ENCODE data around the gene ARID3A. TPM values are rescaled to one million over a fixed set of nuclear protein-coding genes. Genes with fewer than 3 reads are reported as not detected.

Gene ARID3A
- total RNA-seq, 3 donors from 2014 or later (not counting 1 experiment from before 2014, with no cell fraction given): 15.9 to 24.6 (median 24.2) TPM

- ATAC-seq: no peak
- Histone ChIP-seq H3K4me1 (ENCODE audit: control insufficient read depth, insufficient read depth, low read length) (no peaks in the 10 kb centered on the region), H3K27me3 (ENCODE audit: control insufficient read depth, insufficient read depth, low read length) (no peaks in the 10 kb centered on the region), H3K27ac (ENCODE audit: low read length) (no peak overlapping the region), H3K9me3 (ENCODE audit: control insufficient read depth, insufficient read depth, low read length) (no peaks in the 10 kb centered on the region), H3K4me3 (ENCODE audit: low read length) (no peak overlapping the region), H3K36me3 (ENCODE audit: control insufficient read depth, insufficient read depth, low read length) (peaks cover 3% of the 10 kb centered on the region)
- no peak overlapping the region for H3K27ac Mint-ChIP-seq
- H3K27me3 Mint-ChIP-seq (ENCODE audit: low read depth in 2 of 2): no peaks in the 10 kb centered on the region
- intact Hi-C loops (cut with micrococcal nuclease): no loop called here
- no peak for DNase-seq
- WGBS (ENCODE audit: insufficient coverage): 93% methylated on average over 24 of the region's 24 CpGs
- H3K9me3 Mint-ChIP-seq: no peaks in the 10 kb centered on the region
- no peaks in the 10 kb centered on the region for H3K4me1 Mint-ChIP-seq
- no peak for TF ChIP-seq CTCF (IDR thresholded peaks at IDR 0.05)
- H3K4me3 Mint-ChIP-seq: no peak overlapping the region
- no peaks in the 10 kb centered on the region for H3K36me3 Mint-ChIP-seq
Measured at GRCh38 chr19:977058-977464, 51.2 kb downstream of the ARID3A start.

GRCh38 chr19:979318-979741 lies 53.5 kb downstream of the ARID3A start:
- no peak overlapping the region for H3K27ac Mint-ChIP-seq
- H3K27me3 Mint-ChIP-seq (ENCODE audit: low read depth in 2 of 2): no peaks in the 10 kb centered on the region
- no peak for DNase-seq
- no peak for TF ChIP-seq CTCF (IDR thresholded peaks at IDR 0.05)
- ATAC-seq: no peak
- WGBS (ENCODE audit: insufficient coverage): 82% methylated on average over 19 of the region's 19 CpGs
- Histone ChIP-seq H3K9me3 (ENCODE audit: control insufficient read depth, insufficient read depth, low read length) (no peaks in the 10 kb centered on the region), H3K4me3 (ENCODE audit: low read length) (no peak overlapping the region), H3K36me3 (ENCODE audit: control insufficient read depth, insufficient read depth, low read length) (no peaks in the 10 kb centered on the region), H3K27me3 (ENCODE audit: control insufficient read depth, insufficient read depth, low read length) (no peaks in the 10 kb centered on the region), H3K27ac (ENCODE audit: low read length) (no peak overlapping the region), H3K4me1 (ENCODE audit: control insufficient read depth, insufficient read depth, low read length) (peaks cover 18% of the 10 kb centered on the region)
- no peak overlapping the region for H3K4me3 Mint-ChIP-seq
- intact Hi-C loops (cut with micrococcal nuclease): no loop called here
- peaks cover 3% of the 10 kb centered on the region in 2 donors for H3K4me1 Mint-ChIP-seq
- H3K9me3 Mint-ChIP-seq: no peaks in the 10 kb centered on the region
- H3K36me3 Mint-ChIP-seq: no peaks in the 10 kb centered on the region

GRCh38 chr19:980133-980998 lies 54.5 kb downstream of the ARID3A start:
- Histone ChIP-seq H3K9me3 (ENCODE audit: control insufficient read depth, insufficient read depth, low read length) (no peaks in the 10 kb centered on the region), H3K36me3 (ENCODE audit: control insufficient read depth, insufficient read depth, low read length) (no peaks in the 10 kb centered on the region), H3K27ac (ENCODE audit: low read length) (no peak overlapping the region), H3K4me1 (ENCODE audit: control insufficient read depth, insufficient read depth, low read length) (peaks cover 28% of the 10 kb centered on the region), H3K27me3 (ENCODE audit: control insufficient read depth, insufficient read depth, low read length) (no peaks in the 10 kb centered on the region), H3K4me3 (ENCODE audit: low read length) (no peak overlapping the region)
- TF ChIP-seq CTCF (IDR thresholded peaks at IDR 0.05): no peak
- H3K27ac Mint-ChIP-seq: no peak overlapping the region
- intact Hi-C loops (cut with micrococcal nuclease): loop anchor here (5.0 to 10.0 kb wide), 2 partner anchors 118 to 206 kb away; no protein-coding TSS in a partner anchor
- WGBS (ENCODE audit: insufficient coverage): 78% methylated on average over 32 of the region's 32 CpGs
- ATAC-seq: no peak
- no peaks in the 10 kb centered on the region for H3K9me3 Mint-ChIP-seq
- no peak for DNase-seq
- no peak overlapping the region for H3K4me3 Mint-ChIP-seq
- H3K27me3 Mint-ChIP-seq (ENCODE audit: low read depth in 2 of 2): no peaks in the 10 kb centered on the region
- peaks cover 13% of the 10 kb centered on the region in 2 donors for H3K4me1 Mint-ChIP-seq
- no peaks in the 10 kb centered on the region for H3K36me3 Mint-ChIP-seq
